ENCODE measurements around the gene ADGRL1.

DNA sequence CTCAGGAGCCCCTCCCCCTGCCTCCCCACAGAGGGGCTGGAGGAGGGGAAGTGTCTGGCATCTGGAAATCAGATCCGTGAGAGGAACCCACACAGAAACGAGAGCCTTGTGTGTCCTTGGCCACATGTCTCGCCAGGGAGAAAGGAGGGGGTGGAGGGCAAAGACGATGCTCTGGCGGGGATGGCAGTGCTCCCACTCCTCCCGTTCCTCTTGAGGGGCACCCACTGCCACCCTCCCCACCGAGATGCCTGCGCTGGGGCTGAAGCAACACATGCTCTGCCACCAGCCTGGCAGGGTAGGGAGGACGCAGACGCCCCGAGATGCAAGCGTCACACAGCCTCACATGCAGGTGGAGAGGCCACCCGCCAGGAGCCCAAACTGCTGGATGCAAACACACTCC, 2.8 kb downstream of the ADGRL1 start:
- TF ChIP-seq ZC3H10 (CRISPR knock-in tag; IDR thresholded peaks at IDR 0.05), result no peak
- TF ChIP-seq PPARA (CRISPR knock-in tag; IDR thresholded peaks at IDR 0.05; ENCODE audit: borderline replicate concordance), result no peak
- TF ChIP-seq ISL1 (CRISPR knock-in tag; IDR thresholded peaks at IDR 0.05), result no peak
- TF ChIP-seq ZFP3 (CRISPR knock-in tag; IDR thresholded peaks at IDR 0.05), result no peak
- TF ChIP-seq RARB (CRISPR knock-in tag; IDR thresholded peaks at IDR 0.05), result no peak
- TF ChIP-seq, protein P1, sequence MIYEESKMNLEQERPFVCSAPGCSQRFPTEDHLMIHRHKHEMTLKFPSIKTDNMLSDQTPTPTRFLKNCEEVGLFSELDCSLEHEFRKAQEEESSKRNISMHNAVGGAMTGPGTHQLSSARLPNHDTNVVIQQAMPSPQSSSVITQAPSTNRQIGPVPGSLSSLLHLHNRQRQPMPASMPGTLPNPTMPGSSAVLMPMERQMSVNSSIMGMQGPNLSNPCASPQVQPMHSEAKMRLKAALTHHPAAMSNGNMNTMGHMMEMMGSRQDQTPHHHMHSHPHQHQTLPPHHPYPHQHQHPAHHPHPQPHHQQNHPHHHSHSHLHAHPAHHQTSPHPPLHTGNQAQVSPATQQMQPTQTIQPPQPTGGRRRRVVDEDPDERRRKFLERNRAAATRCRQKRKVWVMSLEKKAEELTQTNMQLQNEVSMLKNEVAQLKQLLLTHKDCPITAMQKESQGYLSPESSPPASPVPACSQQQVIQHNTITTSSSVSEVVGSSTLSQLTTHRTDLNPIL (CRISPR knock-in tag; IDR thresholded peaks at IDR 0.05; ENCODE audit: low read depth), result no peak
- TF ChIP-seq, protein P2, sequence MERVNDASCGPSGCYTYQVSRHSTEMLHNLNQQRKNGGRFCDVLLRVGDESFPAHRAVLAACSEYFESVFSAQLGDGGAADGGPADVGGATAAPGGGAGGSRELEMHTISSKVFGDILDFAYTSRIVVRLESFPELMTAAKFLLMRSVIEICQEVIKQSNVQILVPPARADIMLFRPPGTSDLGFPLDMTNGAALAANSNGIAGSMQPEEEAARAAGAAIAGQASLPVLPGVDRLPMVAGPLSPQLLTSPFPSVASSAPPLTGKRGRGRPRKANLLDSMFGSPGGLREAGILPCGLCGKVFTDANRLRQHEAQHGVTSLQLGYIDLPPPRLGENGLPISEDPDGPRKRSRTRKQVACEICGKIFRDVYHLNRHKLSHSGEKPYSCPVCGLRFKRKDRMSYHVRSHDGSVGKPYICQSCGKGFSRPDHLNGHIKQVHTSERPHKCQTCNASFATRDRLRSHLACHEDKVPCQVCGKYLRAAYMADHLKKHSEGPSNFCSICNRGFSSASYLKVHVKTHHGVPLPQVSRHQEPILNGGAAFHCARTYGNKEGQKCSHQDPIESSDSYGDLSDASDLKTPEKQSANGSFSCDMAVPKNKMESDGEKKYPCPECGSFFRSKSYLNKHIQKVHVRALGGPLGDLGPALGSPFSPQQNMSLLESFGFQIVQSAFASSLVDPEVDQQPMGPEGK (CRISPR knock-in tag; IDR thresholded peaks at IDR 0.05; ENCODE audit: borderline replicate concordance), result no peak
- no peak for TF ChIP-seq TSHZ2 (CRISPR knock-in tag; IDR thresholded peaks at IDR 0.05)
- TF ChIP-seq TCF4 (CRISPR knock-in tag; IDR thresholded peaks at IDR 0.05; ENCODE audit: borderline replicate concordance), result no peak
- TF ChIP-seq ESRRG (CRISPR knock-in tag; IDR thresholded peaks at IDR 0.05), result no peak
- no peak for TF ChIP-seq ZNF565 (CRISPR knock-in tag; conservative IDR thresholded peaks at IDR 0.05; ENCODE audit: low read depth)
- TF ChIP-seq ARNTL (CRISPR knock-in tag; IDR thresholded peaks at IDR 0.05; ENCODE audit: borderline replicate concordance, low read depth), result no peak
